OCI-LY7 (cell line): ENCODE data around the gene MANBA. TPM values are rescaled to one million over a fixed set of nuclear protein-coding genes. Genes with fewer than 3 reads are reported as not detected.

ENCODE experiments used
- BruUV-seq: library from RNA; stranded (reverse); fragments of 400-500 nt; replicated peaks from 2 replicates; lab custom pipeline; 2021; lab: Mats Ljungman, UMichigan
- CTCF ChIA-PET: fragments of 300-600 bp; sonication (Branson Sonifier 250); formaldehyde crosslinking; loops from one replicate; lab custom pipeline; 2022; ENCODE audit warnings: antibody characterized with exemption; ENCODE audit not compliant: unreplicated experiment; lab: Charles Lee
- POLR2A ChIA-PET: fragments of 300-600 bp; sonication (Branson Sonifier 250); formaldehyde crosslinking; loops from one replicate; lab custom pipeline; 2022; ENCODE audit warnings: antibody characterized with exemption; lab: Charles Lee
- DNase-seq: peaks from one replicate; pipeline ENCODE4 v3.0.0-alpha.2; 2015; ENCODE audit warnings: low spot score
- H2AFZ ChIP-seq: fragments of 200-600 bp; sonication (generic), shearing (Covaris generic); 2 replicates; pipeline ENCODE4 v1.6.1; 2014; ENCODE audit warnings: mild to moderate bottlenecking, antibody characterized with exemption, low read length, moderate library complexity
- H3K27ac ChIP-seq: fragments of 200-600 bp; sonication (generic); 2 replicates; pipeline ENCODE4 v1.5.1; 2014; ENCODE audit warnings: mixed run types, low read depth, mild to moderate bottlenecking, moderate library complexity, low read length, inconsistent platforms; ENCODE audit not compliant: poor library complexity, severe bottlenecking
- H3K36me3 ChIP-seq: fragments of 200-600 bp; sonication (generic); 2 replicates; pipeline ENCODE4 v1.6.1; 2014; ENCODE audit warnings: mild to moderate bottlenecking, antibody characterized with exemption, low read length, moderate library complexity, mixed read lengths; ENCODE audit not compliant: insufficient read depth
- H3K4me1 ChIP-seq: fragments of 200-600 bp; sonication (generic); 2 replicates; pipeline ENCODE4 v1.5.1; 2014; ENCODE audit warnings: mild to moderate bottlenecking, low read length; ENCODE audit not compliant: insufficient read depth, poor library complexity, severe bottlenecking
- H3K4me2 ChIP-seq: fragments of 200-600 bp; sonication (generic); 2 replicates; pipeline ENCODE4 v1.6.1; 2014; ENCODE audit warnings: mild to moderate bottlenecking, low read length
- H3K4me3 ChIP-seq: fragments of 200-600 bp; sonication (generic); 2 replicates; pipeline ENCODE4 v1.5.1; 2014; ENCODE audit warnings: mild to moderate bottlenecking, low read depth, low read length; ENCODE audit not compliant: poor library complexity, severe bottlenecking
- H3K79me2 ChIP-seq: fragments of 200-600 bp; sonication (generic); 2 replicates; pipeline ENCODE4 v1.6.1; 2016; ENCODE audit warnings: low read depth, mild to moderate bottlenecking, low read length, moderate library complexity, mixed read lengths; ENCODE audit not compliant: insufficient read depth
- H3K9me2 ChIP-seq: fragments of 200-600 bp; sonication (generic); 2 replicates; pipeline ENCODE4 v1.6.1; 2016; ENCODE audit warnings: mild to moderate bottlenecking, low read length, mixed read lengths; ENCODE audit not compliant: insufficient read depth
- H3K9me3 ChIP-seq: fragments of 200-600 bp; sonication (generic); 2 replicates; pipeline ENCODE4 v1.6.1; 2014; ENCODE audit warnings: mild to moderate bottlenecking, mixed run types, low read length, mixed read lengths
- H4K20me1 ChIP-seq: fragments of 200-600 bp; sonication (generic); 2 replicates; pipeline ENCODE4 v1.6.1; 2014; ENCODE audit warnings: mild to moderate bottlenecking, antibody characterized with exemption, low read length, moderate library complexity, mixed read lengths; ENCODE audit not compliant: insufficient read depth
- CTCF ChIP-seq: fragments of 200-600 bp; sonication (generic); conservative IDR thresholded peaks from 2 replicates; pipeline ENCODE4 v1.5.1; 2014; ENCODE audit warnings: mild to moderate bottlenecking, antibody characterized with exemption, low read length, moderate library complexity, mixed read lengths
- EZH2phosphoT487 ChIP-seq: fragments of 200-600 bp; sonication (generic); IDR thresholded peaks from 2 replicates; pipeline ENCODE4 v1.6.1; 2018; ENCODE audit warnings: low read depth, borderline replicate concordance, mild to moderate bottlenecking, mixed run types, antibody characterized with exemption, low read length, moderate library complexity, mixed read lengths
- intact Hi-C: fragments of 100-400 bp; cut with micrococcal nuclease; formaldehyde crosslinking; loops from one replicate; pipeline ENCODE4 v1.10.0; 2022; ENCODE audit not compliant: unreplicated experiment
- total RNA-seq, 2 experiments: library from RNA; depleted of rRNA in 1 of 2; stranded (reverse); fragments of >200 nt in 1 of 2; shearing (Covaris generic) in 1 of 2; gene quantifications; 2 replicates each; pipeline ENCODE4 v1.2.3, GENCODE V29; 2014 to 2022

The MANBA gene
- total RNA-seq, 2 experiments from 2014 or later = 22.8 to 30.0 TPM

DNA sequence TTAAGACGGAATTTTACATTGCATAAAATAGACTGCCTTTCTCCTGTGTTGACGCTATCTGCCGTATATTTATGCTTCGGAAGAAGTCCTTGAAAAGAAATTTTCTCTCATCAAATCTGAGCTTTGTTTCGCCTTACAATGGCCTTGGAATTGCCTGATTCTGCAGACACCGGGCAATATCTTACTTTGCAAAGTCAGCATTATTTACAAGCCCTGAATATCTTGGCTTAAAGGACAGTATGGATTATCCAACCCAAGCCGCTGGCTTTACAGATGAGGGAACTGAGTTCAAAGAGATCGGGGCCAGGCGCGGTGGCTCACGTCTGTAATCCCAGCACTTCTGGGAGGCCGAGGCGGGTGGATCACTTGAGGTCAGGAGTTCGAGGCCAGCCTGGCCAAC, 1.1 kb upstream of the MANBA start:
- DNase-seq = no peak
- H4K20me1 ChIP-seq = peaks cover 12% of the 10 kb centered on the region; the same call in 1 of the 2 replicates
- intact Hi-C loops = loop anchor here (1.0 to 5.0 kb wide), 4 partner anchors 65 to 330 kb away; partner anchors contain the start of genes CISD2, NFKB1 and UBE2D3
- no peaks in the 10 kb centered on the region for H3K9me2 ChIP-seq
- CTCF ChIA-PET = interaction anchor here (0.7 kb wide), 1 partner anchor 38 kb away, joined by 3 read pairs; no protein-coding TSS in a partner anchor
- no peaks in the 10 kb centered on the region for H3K9me3 ChIP-seq
- peak overlapping the region; percentile 81 for H3K4me2 ChIP-seq
- peak overlapping the region; percentile 93; the same call in 1 of the 2 replicates for H2AFZ ChIP-seq
- H3K36me3 ChIP-seq = peaks cover 5% of the 10 kb centered on the region
- POLR2A ChIA-PET = interaction anchor here (0.6 to 2.2 kb wide), 5 partner anchors 8 to 66 kb away, joined by 3 to 11 read pairs (median 8); partner anchors contain the start of gene UBE2D3
- peaks cover 28% of the 10 kb centered on the region; the same call in 1 of the 2 replicates for H3K79me2 ChIP-seq
- H3K4me3 ChIP-seq = no peak overlapping the region
- no peak overlapping the region for H3K27ac ChIP-seq
- TF ChIP-seq CTCF (no peak), EZH2phosphoT487 (no peak)
- no TSS peak for BruUV-seq
- peaks cover 17% of the 10 kb centered on the region for H3K4me1 ChIP-seq

GRCh38 chr4:102761296-102761701, 531 bp upstream of the MANBA start:
- peak; percentile 39 for DNase-seq
- peak overlapping the region; percentile 74 for H3K4me3 ChIP-seq
- ChIA-PET POLR2A (interaction anchor here (0.6 to 2.2 kb wide), 18 partner anchors 8 to 331 kb away, joined by 3 to 11 read pairs (median 4); partner anchors contain the start of gene UBE2D3), CTCF (interaction anchor here (0.7 kb wide), 1 partner anchor 38 kb away, joined by 3 read pairs; no protein-coding TSS in a partner anchor)
- peak overlapping the region; percentile 93 for H2AFZ ChIP-seq
- intact Hi-C loops = loop anchor here (1.0 to 5.0 kb wide), 4 partner anchors 66 to 331 kb away; partner anchors contain the start of genes CISD2, NFKB1 and UBE2D3
- H3K27ac ChIP-seq = no peak overlapping the region
- no peak for TF ChIP-seq CTCF
- no peak for TF ChIP-seq EZH2phosphoT487
- H3K4me2 ChIP-seq = peak overlapping the region; percentile 81
- no TSS peak for BruUV-seq
- H3K9me2 ChIP-seq = no peaks in the 10 kb centered on the region
- peaks cover 12% of the 10 kb centered on the region; the same call in 1 of the 2 replicates for H4K20me1 ChIP-seq
- H3K36me3 ChIP-seq = peaks cover 5% of the 10 kb centered on the region
- H3K79me2 ChIP-seq = peaks cover 28% of the 10 kb centered on the region; the same call in 1 of the 2 replicates
- H3K4me1 ChIP-seq = peaks cover 17% of the 10 kb centered on the region
- H3K9me3 ChIP-seq = no peaks in the 10 kb centered on the region
